ENCODE results near the gene TTLL6.
A peak's percentile ranks its signal among the peaks of the same experiment; 100 is the strongest.

TTLL6 gene

GRCh38 chr17:48795444-48796162 is 21.4 kb downstream of the TTLL6 start:
- Histone ChIP-seq H3K27ac (replicated peaks) (no peak overlapping the region), H3K27me3 (ENCODE audit: insufficient read depth, poor library complexity, severe bottlenecking) (peaks cover 13% of the 10 kb centered on the region), H3K4me3 (replicated peaks; ENCODE audit: insufficient read depth, low read length) (no peak overlapping the region)
- TF ChIP-seq REST (IDR thresholded peaks at IDR 0.05; ENCODE audit: insufficient replicate concordance, low read depth) (no peak), CTCF (IDR thresholded peaks at IDR 0.05; ENCODE audit: insufficient read depth, low read length) (no peak), POLR2AphosphoS5 (IDR thresholded peaks at IDR 0.05; ENCODE audit: low read depth) (no peak), SPI1 (IDR thresholded peaks at IDR 0.05; ENCODE audit: borderline replicate concordance, low read depth) (no peak), GABPA (IDR thresholded peaks at IDR 0.05; ENCODE audit: low read depth) (no peak)
- DNase-seq (ENCODE audit: low read depth in 1 of 2, low spot score in 1 of 2): no peak

- no peak overlapping the region for H3K4me3 ChIP-seq (replicated peaks; ENCODE audit: insufficient read depth, low read length)
- no peak for TF ChIP-seq CTCF (IDR thresholded peaks at IDR 0.05; ENCODE audit: insufficient read depth, low read length)
- TF ChIP-seq SPI1 (IDR thresholded peaks at IDR 0.05; ENCODE audit: borderline replicate concordance, low read depth): no peak
- TF ChIP-seq GABPA (IDR thresholded peaks at IDR 0.05; ENCODE audit: low read depth): no peak
- no peak for TF ChIP-seq REST (IDR thresholded peaks at IDR 0.05; ENCODE audit: insufficient replicate concordance, low read depth)
- TF ChIP-seq POLR2AphosphoS5 (IDR thresholded peaks at IDR 0.05; ENCODE audit: low read depth): no peak
- peaks cover 17% of the 10 kb centered on the region for H3K27me3 ChIP-seq (ENCODE audit: insufficient read depth, poor library complexity, severe bottlenecking)
- DNase-seq (ENCODE audit: low read depth in 1 of 2, low spot score in 1 of 2): no peak
- H3K27ac ChIP-seq (replicated peaks): no peak overlapping the region
Measured at GRCh38 chr17:48792033-48792798, 24.8 kb downstream of the TTLL6 start.

GRCh38 chr17:48791128-48792032 is 25.6 kb downstream of the TTLL6 start:
- DNase-seq (ENCODE audit: low read depth in 1 of 2, low spot score in 1 of 2): peak; percentile 47 to 60
- peaks cover 20% of the 10 kb centered on the region for H3K27me3 ChIP-seq (ENCODE audit: insufficient read depth, poor library complexity, severe bottlenecking)
- TF ChIP-seq REST (IDR thresholded peaks at IDR 0.05; ENCODE audit: insufficient replicate concordance, low read depth) (no peak), SPI1 (IDR thresholded peaks at IDR 0.05; ENCODE audit: borderline replicate concordance, low read depth) (peak; percentile 76), CTCF (IDR thresholded peaks at IDR 0.05; ENCODE audit: insufficient read depth, low read length) (peak; percentile 9), POLR2AphosphoS5 (IDR thresholded peaks at IDR 0.05; ENCODE audit: low read depth) (no peak), GABPA (IDR thresholded peaks at IDR 0.05; ENCODE audit: low read depth) (no peak)
- H3K4me3 ChIP-seq (replicated peaks; ENCODE audit: insufficient read depth, low read length): no peak overlapping the region
- no peak overlapping the region for H3K27ac ChIP-seq (replicated peaks)

All from HL-60 (cell line).